Measurements from ENCODE around the gene FGFR3.

Gene FGFR3

DNA sequence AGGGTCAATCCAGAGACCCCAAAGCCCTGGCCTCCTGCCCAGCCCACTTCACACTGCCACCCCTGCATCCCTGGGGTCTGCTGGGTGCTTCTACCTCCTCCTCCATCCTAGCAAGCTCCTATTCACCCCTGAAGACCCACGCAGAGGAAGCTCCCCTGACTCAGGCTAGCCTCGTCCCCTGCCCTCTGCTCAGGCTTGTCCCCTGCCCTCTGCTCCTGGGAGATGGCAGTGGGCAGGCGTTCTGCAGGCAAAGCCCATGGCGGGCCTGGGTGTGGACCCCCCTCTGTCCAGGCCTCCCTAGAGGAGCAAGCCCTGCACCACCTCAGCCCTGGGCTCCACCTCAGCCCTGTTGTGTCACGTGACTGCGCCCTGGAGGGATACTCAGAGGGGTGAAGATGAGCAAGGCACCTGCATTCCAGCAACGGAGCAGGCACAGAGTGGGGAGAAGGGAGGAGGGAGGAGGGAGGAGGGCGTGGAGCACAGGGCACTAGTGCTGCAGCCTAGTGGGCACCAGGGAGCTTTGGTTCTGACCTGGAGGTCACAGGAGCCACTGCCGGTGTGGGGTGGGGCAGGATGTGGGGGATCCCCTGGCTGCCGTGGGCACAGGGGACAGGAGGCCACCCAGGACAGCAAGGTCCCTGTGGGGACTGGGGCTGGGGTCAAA lies 27.6 kb upstream of the FGFR3 start:
- Histone ChIP-seq H3K4ac (ENCODE audit: low read depth in 1 of 2, low read length in 2 of 2) (no peak overlapping the region), H3K4me2 (ENCODE audit: low read length, poor library complexity, severe bottlenecking) (no peak overlapping the region), H3K27ac (ENCODE audit: low read length, poor library complexity, severe bottlenecking) (no peak overlapping the region), H3K18ac (ENCODE audit: low read depth in 1 of 2, low read length in 2 of 2) (no peak overlapping the region), H3K4me3 (ENCODE audit: insufficient read depth in 1 of 2, low read depth in 1 of 2, low read length in 2 of 2) (no peak overlapping the region), H2BK12ac (ENCODE audit: low read length in 2 of 2) (no peak overlapping the region), H2AK5ac (ENCODE audit: low read length, severe bottlenecking) (no peak overlapping the region), H3K9me3 (ENCODE audit: control insufficient read depth, low read length) (no peaks in the 10 kb centered on the region), H3K27me3 (ENCODE audit: control insufficient read depth in 1 of 2, insufficient read depth in 1 of 2, low read length in 2 of 2) (peaks cover 3 to 46% of the 10 kb centered on the region in 2 experiments), H3K23ac (ENCODE audit: low read length in 2 of 2) (no peak overlapping the region), H2BK5ac (ENCODE audit: low read depth, low read length, poor library complexity, severe bottlenecking) (no peak overlapping the region), H4K91ac (ENCODE audit: low read length) (peak overlapping the region; percentile 54), H3K4me1 (ENCODE audit: control insufficient read depth, insufficient read depth, low read depth, low read length) (peaks cover 45% of the 10 kb centered on the region), H3K14ac (ENCODE audit: low read length in 2 of 2) (no peak overlapping the region), H2AFZ (ENCODE audit: low read depth, low read length) (no peak overlapping the region), H2BK15ac (ENCODE audit: low read depth, poor library complexity, severe bottlenecking) (no peak overlapping the region), H3K9ac (ENCODE audit: low read length) (no peak overlapping the region), H3K36me3 (ENCODE audit: control insufficient read depth in 1 of 2, insufficient read depth in 2 of 2, low read depth in 1 of 2, low read length in 2 of 2) (no peaks in the 10 kb centered on the region), H3K79me1 (replicated peaks; ENCODE audit: low read length, poor library complexity, severe bottlenecking) (no peaks in the 10 kb centered on the region), H2BK120ac (ENCODE audit: low read depth, low read length) (no peak overlapping the region), H4K8ac (ENCODE audit: low read length) (no peak overlapping the region)
- DNase-seq, result no peak
- 79% methylated on average over 10 of the region's 10 CpGs for WGBS

DNA sequence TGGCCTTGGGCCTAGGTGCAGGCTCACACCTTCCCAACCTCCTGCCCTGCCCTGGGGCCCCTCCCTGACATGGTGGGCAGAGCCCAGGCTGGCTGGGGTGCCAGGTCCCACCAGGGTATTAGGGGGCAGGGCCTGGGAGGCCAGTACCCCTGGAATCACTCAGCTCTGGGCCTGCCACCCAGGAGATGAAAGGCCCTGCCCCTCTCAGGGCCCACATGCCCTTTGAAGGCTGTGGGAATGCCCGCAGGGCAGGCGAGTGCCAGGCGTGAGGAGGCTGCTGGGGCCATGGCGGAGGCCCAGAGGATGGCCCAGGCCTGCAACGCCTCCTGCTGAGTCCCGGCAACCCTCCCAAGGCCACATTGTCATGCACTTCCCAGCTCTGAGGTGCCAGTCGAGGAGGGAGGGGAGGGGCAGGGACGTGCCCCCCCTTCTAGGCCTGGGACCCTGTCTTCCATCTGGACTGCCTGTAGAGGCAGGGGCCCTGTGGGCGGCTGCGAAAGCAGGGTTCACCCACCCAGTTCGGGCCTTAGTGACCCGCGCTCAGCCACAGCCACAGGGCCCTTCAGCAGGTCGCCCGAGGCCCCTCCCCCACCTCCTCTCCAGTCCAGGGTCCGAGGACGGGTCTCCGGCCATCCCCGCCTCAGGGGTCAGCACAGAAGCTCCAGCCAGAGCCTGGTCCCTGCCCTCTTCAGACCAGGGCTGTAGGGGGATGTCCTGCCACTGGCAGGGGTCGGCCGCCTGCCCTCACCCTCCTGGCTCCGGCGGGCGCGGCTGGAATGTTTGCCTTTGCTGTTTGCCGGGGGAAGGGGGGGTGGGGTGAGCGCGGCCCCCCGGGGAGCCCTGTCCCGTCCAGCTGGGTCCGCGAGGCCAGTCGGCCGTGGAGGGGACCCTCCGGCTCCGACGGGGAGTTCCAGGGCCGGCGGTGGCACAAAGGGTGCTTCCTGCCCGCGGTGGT lies 26.7 kb upstream of the FGFR3 start:
- no peaks in the 10 kb centered on the region for H3K36me3 ChIP-seq (ENCODE audit: control insufficient read depth in 1 of 2, insufficient read depth in 2 of 2, low read depth in 1 of 2, low read length in 2 of 2)
- H3K14ac ChIP-seq (ENCODE audit: low read length in 2 of 2), result no peak overlapping the region
- H3K4me1 ChIP-seq (ENCODE audit: control insufficient read depth, insufficient read depth, low read depth, low read length), result peaks cover 49% of the 10 kb centered on the region
- no peak overlapping the region for H2BK15ac ChIP-seq (ENCODE audit: low read depth, poor library complexity, severe bottlenecking)
- H2BK5ac ChIP-seq (ENCODE audit: low read depth, low read length, poor library complexity, severe bottlenecking), result no peak overlapping the region
- no peak overlapping the region for H3K9ac ChIP-seq (ENCODE audit: low read length)
- H2AK5ac ChIP-seq (ENCODE audit: low read length, severe bottlenecking), result peak overlapping the region; percentile 9
- H2AFZ ChIP-seq (ENCODE audit: low read depth, low read length), result no peak overlapping the region
- no peaks in the 10 kb centered on the region for H3K9me3 ChIP-seq (ENCODE audit: control insufficient read depth, low read length)
- peak overlapping the region in 1 of 2 experiments; percentile 25 for H2BK12ac ChIP-seq (ENCODE audit: low read length in 2 of 2)
- H3K79me1 ChIP-seq (replicated peaks; ENCODE audit: low read length, poor library complexity, severe bottlenecking), result no peaks in the 10 kb centered on the region
- H3K4me2 ChIP-seq (ENCODE audit: low read length, poor library complexity, severe bottlenecking), result peak overlapping the region; percentile 85
- peaks cover 3 to 54% of the 10 kb centered on the region in 2 experiments for H3K27me3 ChIP-seq (ENCODE audit: control insufficient read depth in 1 of 2, insufficient read depth in 1 of 2, low read length in 2 of 2)
- peak overlapping the region in 1 of 2 experiments; percentile 23 for H3K23ac ChIP-seq (ENCODE audit: low read length in 2 of 2)
- H3K4me3 ChIP-seq (ENCODE audit: insufficient read depth in 1 of 2, low read depth in 1 of 2, low read length in 2 of 2), result peak overlapping the region in 1 of 2 experiments; percentile 51
- peak overlapping the region; percentile 54 for H4K91ac ChIP-seq (ENCODE audit: low read length)
- H3K4ac ChIP-seq (ENCODE audit: low read depth in 1 of 2, low read length in 2 of 2), result peak overlapping the region in 1 of 2 experiments; percentile 34
- 24% methylated on average over 38 of the region's 41 CpGs for WGBS
- peak overlapping the region in 1 of 2 experiments; percentile 32 for H3K18ac ChIP-seq (ENCODE audit: low read depth in 1 of 2, low read length in 2 of 2)
- no peak overlapping the region for H3K27ac ChIP-seq (ENCODE audit: low read length, poor library complexity, severe bottlenecking)
- H4K8ac ChIP-seq (ENCODE audit: low read length), result peak overlapping the region; percentile 64
- DNase-seq, result no peak
- no peak overlapping the region for H2BK120ac ChIP-seq (ENCODE audit: low read depth, low read length)

DNA sequence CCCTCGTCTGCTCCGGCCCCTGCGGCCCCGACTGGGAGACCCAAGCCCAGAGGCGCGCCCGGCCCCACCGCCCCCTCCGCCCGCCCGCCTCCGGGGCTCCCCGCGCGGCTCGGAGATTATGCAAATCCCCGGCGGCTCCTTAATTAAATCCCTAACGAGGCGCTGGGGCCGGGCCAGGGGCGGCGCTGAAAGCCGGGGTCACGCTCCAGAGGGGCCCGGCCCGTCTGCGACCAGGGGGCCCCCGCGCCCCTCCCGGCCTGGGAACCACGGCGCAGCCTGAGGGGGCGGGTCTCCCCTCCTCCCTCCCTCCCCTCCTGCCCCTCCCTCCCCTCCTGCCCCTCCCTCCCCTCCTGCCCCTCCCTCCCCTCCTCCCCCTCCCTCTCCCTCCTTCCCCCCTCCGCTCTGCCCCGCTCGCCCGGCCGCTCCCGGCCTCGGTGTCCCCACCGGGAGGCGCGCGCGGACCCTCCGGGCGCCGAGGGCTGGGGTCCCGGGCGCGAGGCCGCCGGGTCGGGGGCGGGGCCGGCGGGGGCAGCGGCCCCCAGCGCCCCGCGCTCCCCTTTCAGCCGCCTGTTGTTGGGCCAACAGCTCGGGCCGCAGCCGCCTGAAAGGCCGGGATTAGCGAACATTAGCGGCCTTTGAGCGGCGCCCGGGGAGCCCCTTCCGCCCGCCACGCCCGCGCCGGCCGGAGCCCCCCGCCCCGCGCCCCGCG lies 25.9 kb upstream of the FGFR3 start:
- Histone ChIP-seq H3K27me3 (ENCODE audit: control insufficient read depth in 1 of 2, insufficient read depth in 1 of 2, low read length in 2 of 2) (peaks cover 3 to 54% of the 10 kb centered on the region in 2 experiments), H3K18ac (ENCODE audit: low read depth in 1 of 2, low read length in 2 of 2) (peak overlapping the region in 1 of 2 experiments; percentile 32), H3K4ac (ENCODE audit: low read depth in 1 of 2, low read length in 2 of 2) (no peak overlapping the region), H2AFZ (ENCODE audit: low read depth, low read length) (no peak overlapping the region), H3K23ac (ENCODE audit: low read length in 2 of 2) (no peak overlapping the region), H4K8ac (ENCODE audit: low read length) (peak overlapping the region; percentile 70), H3K9me3 (ENCODE audit: control insufficient read depth, low read length) (no peaks in the 10 kb centered on the region), H3K9ac (ENCODE audit: low read length) (no peak overlapping the region), H2BK15ac (ENCODE audit: low read depth, poor library complexity, severe bottlenecking) (peak overlapping the region; percentile 76), H2BK12ac (ENCODE audit: low read length in 2 of 2) (no peak overlapping the region), H3K36me3 (ENCODE audit: control insufficient read depth in 1 of 2, insufficient read depth in 2 of 2, low read depth in 1 of 2, low read length in 2 of 2) (no peaks in the 10 kb centered on the region), H2AK5ac (ENCODE audit: low read length, severe bottlenecking) (no peak overlapping the region), H3K4me3 (ENCODE audit: insufficient read depth in 1 of 2, low read depth in 1 of 2, low read length in 2 of 2) (peak overlapping the region in 1 of 2 experiments; percentile 52), H3K27ac (ENCODE audit: low read length, poor library complexity, severe bottlenecking) (no peak overlapping the region), H2BK5ac (ENCODE audit: low read depth, low read length, poor library complexity, severe bottlenecking) (no peak overlapping the region), H3K4me2 (ENCODE audit: low read length, poor library complexity, severe bottlenecking) (peak overlapping the region; percentile 85), H3K14ac (ENCODE audit: low read length in 2 of 2) (no peak overlapping the region), H2BK120ac (ENCODE audit: low read depth, low read length) (peak overlapping the region; percentile 59), H4K91ac (ENCODE audit: low read length) (no peak overlapping the region), H3K79me1 (replicated peaks; ENCODE audit: low read length, poor library complexity, severe bottlenecking) (no peaks in the 10 kb centered on the region), H3K4me1 (ENCODE audit: control insufficient read depth, insufficient read depth, low read depth, low read length) (peaks cover 53% of the 10 kb centered on the region)
- WGBS, result under 1% methylated on average over 48 of the region's 84 CpGs
- DNase-seq, result no peak
